T-helper 2 cell treated with Interferon-gamma antibody and Interleukin-4, amounts not matched to agents 5 μg/mL and 100 μg/mL, for 36 hours (primary cell): ENCODE measurements around the gene ATF3.
A peak's percentile ranks its signal among the peaks of the same experiment; 100 is the strongest.

Experiments used
- DNase-seq: peaks from one replicate; pipeline ENCODE4 v3.0.0; 2021; ENCODE audit warnings: low spot score
- H3K27ac Mint-ChIP-seq: one replicate; pipeline ENCODE4 v1.8.0; 2021; ENCODE audit warnings: mild to moderate bottlenecking, mixed read lengths
- H3K27me3 Mint-ChIP-seq: one replicate; pipeline ENCODE4 v1.8.0; 2021; ENCODE audit warnings: low read depth, mixed read lengths
- H3K36me3 Mint-ChIP-seq: one replicate; pipeline ENCODE4 v1.8.0; 2021; ENCODE audit warnings: low read depth, mixed read lengths
- H3K4me1 Mint-ChIP-seq: one replicate; pipeline ENCODE4 v1.8.0; 2021; ENCODE audit warnings: low read depth, mixed read lengths
- H3K4me3 Mint-ChIP-seq: one replicate; pipeline ENCODE4 v1.8.0; 2022; ENCODE audit warnings: mild to moderate bottlenecking, moderate library complexity, mixed read lengths
- H3K9me3 Mint-ChIP-seq: one replicate; pipeline ENCODE4 v1.8.0; 2021; ENCODE audit warnings: mixed read lengths

ATF3 gene

GRCh38 chr1:212608392-212608958 is at the start of gene ATF3:
ATF3 (plus strand) TSS chr1:212608761; CDS start chr1:212615022, 6,261 bp downstream.
- peaks cover 4% of the 10 kb centered on the region for H3K36me3 Mint-ChIP-seq
- H3K4me1 Mint-ChIP-seq: peaks cover 46% of the 10 kb centered on the region
- H3K4me3 Mint-ChIP-seq: peak within 1 kb of the TSS; percentile 91
- peak; percentile 89 for DNase-seq
- H3K27me3 Mint-ChIP-seq: peaks cover 42% of the 10 kb centered on the region
- H3K27ac Mint-ChIP-seq: peak within 1 kb of the TSS; percentile 98
- H3K9me3 Mint-ChIP-seq: no peaks in the 10 kb centered on the region

GRCh38 chr1:212559929-212560328 is 48.6 kb upstream of the ATF3 start:
- no peak for DNase-seq
- Mint-ChIP-seq H3K27ac (peak overlapping the region; percentile 52), H3K9me3 (no peaks in the 10 kb centered on the region), H3K4me3 (no peak overlapping the region), H3K36me3 (peaks cover 6% of the 10 kb centered on the region), H3K4me1 (peaks cover 7% of the 10 kb centered on the region), H3K27me3 (peaks cover 39% of the 10 kb centered on the region)

GRCh38 chr1:212560933-212561460 is 47.6 kb upstream of the ATF3 start:
- Mint-ChIP-seq H3K36me3 (peaks cover 6% of the 10 kb centered on the region), H3K27ac (no peak overlapping the region), H3K4me3 (no peak overlapping the region), H3K27me3 (peaks cover 38% of the 10 kb centered on the region), H3K9me3 (no peaks in the 10 kb centered on the region), H3K4me1 (peaks cover 11% of the 10 kb centered on the region)
- DNase-seq: no peak

GRCh38 chr1:212561501-212561931 is 47.0 kb upstream of the ATF3 start:
- H3K4me1 Mint-ChIP-seq: peaks cover 16% of the 10 kb centered on the region

GRCh38 chr1:212562771-212563170 is 45.8 kb upstream of the ATF3 start:
- H3K27ac Mint-ChIP-seq: no peak overlapping the region

More at GRCh38 chr1:212561501-212561931, 47.0 kb upstream of the ATF3 start:
- Mint-ChIP-seq H3K36me3 (peaks cover 6% of the 10 kb centered on the region), H3K27me3 (peaks cover 34% of the 10 kb centered on the region), H3K9me3 (no peaks in the 10 kb centered on the region), H3K4me3 (no peak overlapping the region), H3K27ac (no peak overlapping the region)
- no peak for DNase-seq

GRCh38 chr1:212565079-212565478 is 43.5 kb upstream of the ATF3 start:
- Mint-ChIP-seq H3K9me3 (no peaks in the 10 kb centered on the region), H3K27ac (no peak overlapping the region), H3K36me3 (no peaks in the 10 kb centered on the region), H3K27me3 (peaks cover 31% of the 10 kb centered on the region), H3K4me3 (peak overlapping the region; percentile 40), H3K4me1 (peaks cover 21% of the 10 kb centered on the region)
- DNase-seq: no peak

More at GRCh38 chr1:212562771-212563170, 45.8 kb upstream of the ATF3 start:
- DNase-seq: no peak
- no peaks in the 10 kb centered on the region for H3K9me3 Mint-ChIP-seq
- peaks cover 24% of the 10 kb centered on the region for H3K4me1 Mint-ChIP-seq
- H3K4me3 Mint-ChIP-seq: no peak overlapping the region
- peaks cover 5% of the 10 kb centered on the region for H3K36me3 Mint-ChIP-seq
- peaks cover 22% of the 10 kb centered on the region for H3K27me3 Mint-ChIP-seq

- H3K27ac Mint-ChIP-seq: peak overlapping the region; percentile 92
- no peaks in the 10 kb centered on the region for H3K36me3 Mint-ChIP-seq
- no peak for DNase-seq
- peaks cover 19% of the 10 kb centered on the region for H3K4me1 Mint-ChIP-seq
- H3K9me3 Mint-ChIP-seq: no peaks in the 10 kb centered on the region
- peak overlapping the region; percentile 85 for H3K4me3 Mint-ChIP-seq
- peaks cover 34% of the 10 kb centered on the region for H3K27me3 Mint-ChIP-seq
Observed at GRCh38 chr1:212565571-212566305, 42.8 kb upstream of the ATF3 start.

GRCh38 chr1:212566522-212567479 is 41.8 kb upstream of the ATF3 start:
- H3K4me1 Mint-ChIP-seq: peaks cover 19% of the 10 kb centered on the region
- H3K36me3 Mint-ChIP-seq: no peaks in the 10 kb centered on the region
- peaks cover 34% of the 10 kb centered on the region for H3K27me3 Mint-ChIP-seq
- H3K27ac Mint-ChIP-seq: peak overlapping the region; percentile 92
- no peaks in the 10 kb centered on the region for H3K9me3 Mint-ChIP-seq
- peak; percentile 73 for DNase-seq
- peak overlapping the region; percentile 85 for H3K4me3 Mint-ChIP-seq

GRCh38 chr1:212567638-212568037 is 40.9 kb upstream of the ATF3 start:
- H3K27ac Mint-ChIP-seq: no peak overlapping the region
- no peaks in the 10 kb centered on the region for H3K9me3 Mint-ChIP-seq
- H3K36me3 Mint-ChIP-seq: no peaks in the 10 kb centered on the region
- DNase-seq: no peak
- H3K27me3 Mint-ChIP-seq: peaks cover 36% of the 10 kb centered on the region
- H3K4me1 Mint-ChIP-seq: peaks cover 19% of the 10 kb centered on the region
- peak overlapping the region; percentile 85 for H3K4me3 Mint-ChIP-seq

GRCh38 chr1:212568978-212569537 is 39.5 kb upstream of the ATF3 start:
- DNase-seq: no peak
- no peak overlapping the region for H3K4me3 Mint-ChIP-seq
- no peak overlapping the region for H3K27ac Mint-ChIP-seq
- H3K36me3 Mint-ChIP-seq: no peaks in the 10 kb centered on the region
- no peaks in the 10 kb centered on the region for H3K9me3 Mint-ChIP-seq
- peaks cover 19% of the 10 kb centered on the region for H3K4me1 Mint-ChIP-seq
- peaks cover 40% of the 10 kb centered on the region for H3K27me3 Mint-ChIP-seq

- peaks cover 50% of the 10 kb centered on the region for H3K27me3 Mint-ChIP-seq
- no peak overlapping the region for H3K27ac Mint-ChIP-seq
Observed at GRCh38 chr1:212574732-212575131, 33.8 kb upstream of the ATF3 start.

GRCh38 chr1:212575333-212575732 is 33.2 kb upstream of the ATF3 start:
- H3K36me3 Mint-ChIP-seq: no peaks in the 10 kb centered on the region
- H3K4me1 Mint-ChIP-seq: peaks cover 5% of the 10 kb centered on the region
- H3K4me3 Mint-ChIP-seq: no peak overlapping the region
- H3K27ac Mint-ChIP-seq: no peak overlapping the region
- peaks cover 50% of the 10 kb centered on the region for H3K27me3 Mint-ChIP-seq
- no peak for DNase-seq
- H3K9me3 Mint-ChIP-seq: no peaks in the 10 kb centered on the region

More at GRCh38 chr1:212574732-212575131, 33.8 kb upstream of the ATF3 start:
- no peaks in the 10 kb centered on the region for H3K36me3 Mint-ChIP-seq
- DNase-seq: no peak
- H3K9me3 Mint-ChIP-seq: no peaks in the 10 kb centered on the region
- peaks cover 2% of the 10 kb centered on the region for H3K4me1 Mint-ChIP-seq
- H3K4me3 Mint-ChIP-seq: no peak overlapping the region

GRCh38 chr1:212578041-212578440 is 30.5 kb upstream of the ATF3 start:
- Mint-ChIP-seq H3K36me3 (no peaks in the 10 kb centered on the region), H3K4me1 (peaks cover 7% of the 10 kb centered on the region), H3K4me3 (no peak overlapping the region), H3K9me3 (no peaks in the 10 kb centered on the region), H3K27ac (no peak overlapping the region), H3K27me3 (peaks cover 43% of the 10 kb centered on the region)
- DNase-seq: no peak
